ENCODE measurements around the gene RBM26.

DNA sequence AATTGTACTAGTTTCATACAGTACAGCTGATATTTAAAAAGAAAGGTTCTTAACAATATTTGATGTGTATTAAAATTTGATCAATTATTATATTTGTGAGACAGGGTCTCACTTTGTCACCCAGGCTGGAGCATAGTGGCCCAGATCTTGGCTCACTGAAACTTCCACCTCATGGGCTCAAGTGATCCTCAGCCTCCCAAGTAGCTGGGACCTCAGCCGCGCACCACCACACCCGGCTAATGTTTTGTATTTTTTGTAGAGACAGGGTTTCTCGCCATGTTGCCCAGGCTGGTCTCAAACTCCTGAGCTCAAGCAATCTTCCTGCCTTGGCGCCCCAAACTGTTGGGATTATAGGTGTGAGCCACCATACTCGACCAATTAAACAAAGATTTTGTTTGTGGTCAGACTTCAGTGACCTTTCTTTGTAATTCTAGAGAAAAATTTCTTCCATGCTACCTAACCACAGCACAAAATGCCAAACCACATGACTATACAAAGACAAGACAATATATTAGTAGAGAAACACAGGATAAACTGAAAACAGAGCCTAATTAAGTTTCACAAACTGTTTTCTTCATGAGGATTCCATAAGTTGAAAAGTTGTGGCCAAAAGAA is 59.6 kb downstream of the RBM26 start:
- TF ChIP-seq, protein P1, sequence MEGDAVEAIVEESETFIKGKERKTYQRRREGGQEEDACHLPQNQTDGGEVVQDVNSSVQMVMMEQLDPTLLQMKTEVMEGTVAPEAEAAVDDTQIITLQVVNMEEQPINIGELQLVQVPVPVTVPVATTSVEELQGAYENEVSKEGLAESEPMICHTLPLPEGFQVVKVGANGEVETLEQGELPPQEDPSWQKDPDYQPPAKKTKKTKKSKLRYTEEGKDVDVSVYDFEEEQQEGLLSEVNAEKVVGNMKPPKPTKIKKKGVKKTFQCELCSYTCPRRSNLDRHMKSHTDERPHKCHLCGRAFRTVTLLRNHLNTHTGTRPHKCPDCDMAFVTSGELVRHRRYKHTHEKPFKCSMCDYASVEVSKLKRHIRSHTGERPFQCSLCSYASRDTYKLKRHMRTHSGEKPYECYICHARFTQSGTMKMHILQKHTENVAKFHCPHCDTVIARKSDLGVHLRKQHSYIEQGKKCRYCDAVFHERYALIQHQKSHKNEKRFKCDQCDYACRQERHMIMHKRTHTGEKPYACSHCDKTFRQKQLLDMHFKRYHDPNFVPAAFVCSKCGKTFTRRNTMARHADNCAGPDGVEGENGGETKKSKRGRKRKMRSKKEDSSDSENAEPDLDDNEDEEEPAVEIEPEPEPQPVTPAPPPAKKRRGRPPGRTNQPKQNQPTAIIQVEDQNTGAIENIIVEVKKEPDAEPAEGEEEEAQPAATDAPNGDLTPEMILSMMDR (IDR thresholded peaks at IDR 0.05), result no peak
- TF ChIP-seq POLR2AphosphoS5 (IDR thresholded peaks at IDR 0.05) (no peak), EP300 (IDR thresholded peaks at IDR 0.05) (no peak)
